ENCODE results near the gene CDCP1.
A peak's percentile ranks its signal among the peaks of the same experiment; 100 is the strongest.

Gene CDCP1

GRCh38 chr3:45051685-45052084 lies 94.5 kb downstream of the CDCP1 start:
- TF ChIP-seq, protein P1, sequence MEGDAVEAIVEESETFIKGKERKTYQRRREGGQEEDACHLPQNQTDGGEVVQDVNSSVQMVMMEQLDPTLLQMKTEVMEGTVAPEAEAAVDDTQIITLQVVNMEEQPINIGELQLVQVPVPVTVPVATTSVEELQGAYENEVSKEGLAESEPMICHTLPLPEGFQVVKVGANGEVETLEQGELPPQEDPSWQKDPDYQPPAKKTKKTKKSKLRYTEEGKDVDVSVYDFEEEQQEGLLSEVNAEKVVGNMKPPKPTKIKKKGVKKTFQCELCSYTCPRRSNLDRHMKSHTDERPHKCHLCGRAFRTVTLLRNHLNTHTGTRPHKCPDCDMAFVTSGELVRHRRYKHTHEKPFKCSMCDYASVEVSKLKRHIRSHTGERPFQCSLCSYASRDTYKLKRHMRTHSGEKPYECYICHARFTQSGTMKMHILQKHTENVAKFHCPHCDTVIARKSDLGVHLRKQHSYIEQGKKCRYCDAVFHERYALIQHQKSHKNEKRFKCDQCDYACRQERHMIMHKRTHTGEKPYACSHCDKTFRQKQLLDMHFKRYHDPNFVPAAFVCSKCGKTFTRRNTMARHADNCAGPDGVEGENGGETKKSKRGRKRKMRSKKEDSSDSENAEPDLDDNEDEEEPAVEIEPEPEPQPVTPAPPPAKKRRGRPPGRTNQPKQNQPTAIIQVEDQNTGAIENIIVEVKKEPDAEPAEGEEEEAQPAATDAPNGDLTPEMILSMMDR (IDR thresholded peaks at IDR 0.05; ENCODE audit: low read depth, low read length) = no peak
- no peak for DNase-seq (ENCODE audit: extremely low read depth, low read depth)

GRCh38 chr3:45049807-45050206 lies 96.4 kb downstream of the CDCP1 start:
- no peak for DNase-seq (ENCODE audit: extremely low read depth, low read depth)
- TF ChIP-seq, protein P1 (IDR thresholded peaks at IDR 0.05; ENCODE audit: low read depth, low read length) = no peak

DNA sequence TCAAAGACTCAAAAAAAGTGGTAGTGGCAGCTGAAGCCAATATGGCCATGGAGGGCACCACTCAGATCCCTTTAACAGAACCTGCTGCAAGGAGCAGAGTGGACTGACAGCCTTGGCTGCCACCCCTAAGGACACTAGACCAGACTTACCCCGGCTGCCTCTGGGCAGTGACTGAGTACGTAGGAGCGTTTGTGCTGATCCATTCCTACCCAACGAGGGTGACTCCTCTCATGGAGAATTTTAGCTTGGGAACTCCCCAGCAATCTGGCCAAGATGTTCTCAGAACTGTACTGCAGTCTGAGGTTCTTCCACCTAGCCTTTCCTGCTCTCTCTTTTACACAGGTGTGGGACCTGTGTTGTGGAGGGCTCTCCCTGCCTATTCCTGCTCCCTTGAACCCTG lies 97.9 kb downstream of the CDCP1 start:
- TF ChIP-seq, protein P1 (IDR thresholded peaks at IDR 0.05; ENCODE audit: low read depth, low read length) = no peak
- DNase-seq (ENCODE audit: extremely low read depth, low read depth) = no peak

GRCh38 chr3:45043728-45044299 lies 102.4 kb downstream of the CDCP1 start:
- peak; percentile 69 for DNase-seq (ENCODE audit: extremely low read depth, low read depth)

GRCh38 chr3:45042162-45042561 lies 104.0 kb downstream of the CDCP1 start:
- DNase-seq (ENCODE audit: extremely low read depth, low read depth) = no peak
- TF ChIP-seq, protein P1 (IDR thresholded peaks at IDR 0.05; ENCODE audit: low read depth, low read length) = no peak

More at GRCh38 chr3:45043728-45044299, 102.4 kb downstream of the CDCP1 start:
- TF ChIP-seq, protein P1 (IDR thresholded peaks at IDR 0.05; ENCODE audit: low read depth, low read length) = peak; percentile 50

GRCh38 chr3:45041666-45042065 lies 104.5 kb downstream of the CDCP1 start:
- no peak for DNase-seq (ENCODE audit: extremely low read depth, low read depth)
- TF ChIP-seq, protein P1 (IDR thresholded peaks at IDR 0.05; ENCODE audit: low read depth, low read length) = no peak

- TF ChIP-seq, protein P1 (IDR thresholded peaks at IDR 0.05; ENCODE audit: low read depth, low read length) = peak; percentile 83
These were observed 108.3 kb downstream of the CDCP1 start for GRCh38 chr3:45037720-45038455.

More at GRCh38 chr3:45037720-45038455, 108.3 kb downstream of the CDCP1 start:
- DNase-seq (ENCODE audit: extremely low read depth, low read depth) = peak; percentile 81

Data from AG09319 (cell line).